Mucosa of rectum (tissue), 2 donors: ENCODE measurements around the gene WDR33.

ENCODE experiments used
- H3K27ac ChIP-seq, 2 donors: one replicate each; pipeline ENCODE4 v1.7.0; 2013; ENCODE audit warnings: inconsistent platforms in 2 of 2, low read depth in 2 of 2, low read length in 2 of 2
- H3K27me3 ChIP-seq, 2 donors: one replicate each; pipeline ENCODE4 v1.7.0; 2013; ENCODE audit warnings: low read length in 2 of 2; ENCODE audit not compliant: control insufficient read depth in 2 of 2, insufficient read depth in 2 of 2
- H3K36me3 ChIP-seq, 2 donors: one replicate each; pipeline ENCODE4 v1.7.0; 2013; ENCODE audit warnings: low read length in 2 of 2; ENCODE audit not compliant: control insufficient read depth in 2 of 2, insufficient read depth in 2 of 2
- H3K4me1 ChIP-seq, 2 donors: one replicate each; pipeline ENCODE4 v1.7.0; 2013; ENCODE audit warnings: low read length in 2 of 2, mild to moderate bottlenecking in 1 of 2; ENCODE audit not compliant: control insufficient read depth in 2 of 2, insufficient read depth in 2 of 2
- H3K4me3 ChIP-seq, 2 donors: one replicate each; pipeline ENCODE4 v1.7.0; 2013; ENCODE audit warnings: low read length in 2 of 2
- H3K9ac ChIP-seq, 2 donors: one replicate each; pipeline ENCODE4 v1.7.0; 2013; ENCODE audit warnings: low read length in 2 of 2, low read depth in 1 of 2, mild to moderate bottlenecking in 1 of 2
- H3K9me3 ChIP-seq, 2 donors: one replicate each; pipeline ENCODE4 v1.7.0; 2013; ENCODE audit warnings: low read length in 2 of 2; ENCODE audit not compliant: control insufficient read depth in 2 of 2
- donor health status: healthy.
- donor health status: Normal muscosa, but diverticular disease.

The WDR33 gene

DNA sequence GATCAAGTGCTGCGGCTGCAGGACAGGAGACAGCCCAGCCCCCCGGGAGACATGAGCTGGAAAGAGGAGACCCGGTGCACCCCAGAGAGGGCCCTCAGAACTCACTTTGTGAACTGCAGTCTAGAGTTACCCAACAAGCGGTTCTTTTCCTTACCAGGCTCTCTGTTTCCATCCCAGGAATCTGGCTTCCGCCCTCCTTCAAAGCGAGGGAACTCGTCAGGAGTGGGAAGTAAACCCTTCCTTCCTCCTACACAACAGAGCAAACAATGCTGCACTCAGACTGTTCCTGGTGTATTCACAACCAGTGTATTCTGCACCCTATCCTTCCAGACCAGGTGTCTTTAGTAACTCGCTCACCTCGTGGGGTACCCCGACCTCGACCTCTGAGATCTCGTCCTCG is 101.6 kb downstream of the WDR33 start:
- Histone ChIP-seq H3K9me3 (no peaks in the 10 kb centered on the region), H3K4me1 (no peaks in the 10 kb centered on the region), H3K27ac (no peak overlapping the region), H3K36me3 (peaks cover 33 to 55% of the 10 kb centered on the region in 2 donors), H3K27me3 (no peaks in the 10 kb centered on the region), H3K9ac (no peak overlapping the region), H3K4me3 (no peak overlapping the region)

GRCh38 chr2:127707890-127708648 is 102.9 kb downstream of the WDR33 start:
- no peak overlapping the region for H3K27ac ChIP-seq
- no peak overlapping the region for H3K4me3 ChIP-seq
- H3K9me3 ChIP-seq = no peaks in the 10 kb centered on the region
- peaks cover 5 to 6% of the 10 kb centered on the region in 2 donors for H3K4me1 ChIP-seq
- no peak overlapping the region for H3K9ac ChIP-seq
- no peaks in the 10 kb centered on the region for H3K27me3 ChIP-seq
- H3K36me3 ChIP-seq = peaks cover 33 to 55% of the 10 kb centered on the region in 2 donors

DNA sequence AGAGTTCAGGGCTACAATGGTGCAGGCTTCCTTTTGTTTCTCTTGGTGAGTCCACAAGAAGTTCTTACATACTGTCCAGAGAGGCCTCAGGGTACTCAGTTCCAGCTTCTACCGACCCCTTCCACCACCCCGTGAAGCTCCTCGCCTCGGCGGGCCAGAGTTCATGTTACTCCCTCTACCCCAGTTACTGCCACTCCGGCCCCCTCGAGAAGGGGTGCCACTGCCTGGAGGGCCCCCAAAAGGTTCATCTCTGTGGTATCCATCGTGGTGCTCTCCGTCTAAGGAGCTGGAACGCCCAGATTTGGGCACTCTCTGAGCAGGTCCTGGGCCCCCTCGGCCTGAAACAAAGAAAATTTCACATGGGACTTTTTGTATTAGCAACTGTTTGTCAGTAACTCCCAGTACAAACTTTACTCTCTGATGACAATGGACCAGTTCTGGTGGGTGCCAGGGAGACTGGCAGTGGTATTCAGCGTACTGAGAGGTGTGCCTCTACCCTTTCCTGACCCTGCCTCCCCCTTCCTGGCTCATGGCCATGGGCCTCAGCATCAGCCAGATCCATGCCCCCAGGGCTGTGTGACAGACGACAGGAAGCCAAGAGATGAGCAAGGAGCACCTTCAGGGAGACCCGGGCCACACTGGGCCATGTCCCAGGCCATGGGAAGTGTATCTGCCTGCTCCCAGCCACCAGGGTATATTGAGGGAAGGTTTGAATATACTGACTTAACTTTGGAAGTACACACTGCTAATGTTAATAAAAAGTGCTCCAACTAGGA is 104.6 kb downstream of the WDR33 start:
- Histone ChIP-seq H3K4me1 (peaks cover 12 to 15% of the 10 kb centered on the region in 2 donors), H3K36me3 (peaks cover 33 to 55% of the 10 kb centered on the region in 2 donors), H3K9me3 (no peaks in the 10 kb centered on the region), H3K4me3 (no peak overlapping the region), H3K27me3 (no peaks in the 10 kb centered on the region), H3K9ac (no peak overlapping the region), H3K27ac (no peak overlapping the region)

GRCh38 chr2:127705391-127706065 is 105.4 kb downstream of the WDR33 start:
- Histone ChIP-seq H3K27ac (no peak overlapping the region), H3K9ac (no peak overlapping the region)

GRCh38 chr2:127704641-127705390 is 106.2 kb downstream of the WDR33 start:
- Histone ChIP-seq H3K9ac (no peak overlapping the region), H3K9me3 (no peaks in the 10 kb centered on the region), H3K4me1 (peaks cover 22% of the 10 kb centered on the region in 2 donors), H3K27ac (no peak overlapping the region), H3K4me3 (no peak overlapping the region), H3K27me3 (no peaks in the 10 kb centered on the region), H3K36me3 (peaks cover 25 to 47% of the 10 kb centered on the region in 2 donors)

More at GRCh38 chr2:127705391-127706065, 105.4 kb downstream of the WDR33 start:
- H3K27me3 ChIP-seq = no peaks in the 10 kb centered on the region
- no peaks in the 10 kb centered on the region for H3K9me3 ChIP-seq
- H3K4me3 ChIP-seq = no peak overlapping the region
- H3K36me3 ChIP-seq = peaks cover 32 to 53% of the 10 kb centered on the region in 2 donors
- H3K4me1 ChIP-seq = peaks cover 19% of the 10 kb centered on the region in 2 donors

- Histone ChIP-seq H3K4me3 (no peak overlapping the region), H3K9me3 (no peaks in the 10 kb centered on the region), H3K27me3 (no peaks in the 10 kb centered on the region), H3K9ac (no peak overlapping the region), H3K27ac (no peak overlapping the region), H3K4me1 (peaks cover 22% of the 10 kb centered on the region in 2 donors), H3K36me3 (peaks cover 14 to 31% of the 10 kb centered on the region in 2 donors)
Observed at GRCh38 chr2:127703282-127703681, 107.7 kb downstream of the WDR33 start.

GRCh38 chr2:127702395-127703009 is 108.5 kb downstream of the WDR33 start:
- Histone ChIP-seq H3K4me1 (peaks cover 22% of the 10 kb centered on the region in 2 donors), H3K9ac (peak overlapping the region; percentile 80 to 89), H3K27ac (peak overlapping the region; percentile 97), H3K9me3 (no peaks in the 10 kb centered on the region), H3K27me3 (no peaks in the 10 kb centered on the region), H3K36me3 (peaks cover 6 to 26% of the 10 kb centered on the region in 2 donors), H3K4me3 (peak overlapping the region; percentile 74 to 93)

GRCh38 chr2:127701651-127702394 is 109.1 kb downstream of the WDR33 start:
- Histone ChIP-seq H3K4me1 (peaks cover 22% of the 10 kb centered on the region in 2 donors), H3K4me3 (peak overlapping the region; percentile 74 to 93), H3K9ac (peak overlapping the region; percentile 80 to 89), H3K27me3 (no peaks in the 10 kb centered on the region), H3K36me3 (peaks cover 3 to 22% of the 10 kb centered on the region in 2 donors), H3K27ac (peak overlapping the region; percentile 97), H3K9me3 (no peaks in the 10 kb centered on the region)

DNA sequence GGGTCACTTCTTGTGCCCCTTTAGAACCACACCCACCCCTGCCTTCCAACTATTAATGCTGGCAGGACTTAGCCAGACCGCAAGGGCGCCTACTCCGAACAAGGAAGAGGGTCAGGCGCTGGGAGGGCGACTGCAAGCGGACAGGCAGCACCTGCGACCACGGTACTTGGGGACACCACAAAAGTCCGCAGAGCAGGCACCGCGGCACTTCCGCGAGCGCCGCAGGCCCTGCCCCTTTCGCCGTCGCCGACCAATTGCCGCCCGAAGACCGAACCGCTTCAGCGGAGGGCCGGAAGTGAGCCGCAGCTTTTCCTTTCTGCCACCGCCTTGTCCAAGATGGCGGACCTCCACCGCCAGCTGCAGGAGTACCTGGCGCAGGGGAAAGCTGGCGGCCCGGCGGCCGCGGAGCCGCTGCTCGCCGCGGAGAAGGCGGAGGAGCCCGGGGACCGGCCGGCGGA is 109.7 kb downstream of the WDR33 start, which contains the start of gene SFT2D3:
SFT2D3 (plus strand) TSS at position 305 of the 458 bp plus-strand sequence; CDS start at position 337, 32 bp downstream.
- H3K9ac ChIP-seq = peak within 1 kb of the TSS; percentile 89 to 97
- H3K9me3 ChIP-seq = no peaks in the 10 kb centered on the region
- no peaks in the 10 kb centered on the region for H3K27me3 ChIP-seq
- H3K36me3 ChIP-seq = peaks cover 0 to 16% of the 10 kb centered on the region in 2 donors
- H3K4me1 ChIP-seq = peaks cover 22% of the 10 kb centered on the region in 2 donors
- H3K27ac ChIP-seq = peak within 1 kb of the TSS; percentile 97
- peak within 1 kb of the TSS; percentile 74 to 93 for H3K4me3 ChIP-seq
